Neural cell (in vitro differentiated cells): ENCODE measurements around the gene B3GALT6.

Experiments
- SMC3 ChIP-seq: fragments of 450-650 bp; conservative IDR thresholded peaks from 2 replicates; pipeline ENCODE4 v1.6.1; 2014; ENCODE audit warnings: antibody characterized with exemption, mild to moderate bottlenecking, moderate library complexity; ENCODE audit not compliant: poor library complexity
- TF ChIP-seq, protein P1 (sequence below): fragments of 450-650 bp; IDR thresholded peaks from 2 replicates; pipeline ENCODE4 v1.5.1; 2014; ENCODE audit warnings: antibody characterized with exemption, mild to moderate bottlenecking, moderate library complexity; ENCODE audit not compliant: poor library complexity, severe bottlenecking

DNA sequence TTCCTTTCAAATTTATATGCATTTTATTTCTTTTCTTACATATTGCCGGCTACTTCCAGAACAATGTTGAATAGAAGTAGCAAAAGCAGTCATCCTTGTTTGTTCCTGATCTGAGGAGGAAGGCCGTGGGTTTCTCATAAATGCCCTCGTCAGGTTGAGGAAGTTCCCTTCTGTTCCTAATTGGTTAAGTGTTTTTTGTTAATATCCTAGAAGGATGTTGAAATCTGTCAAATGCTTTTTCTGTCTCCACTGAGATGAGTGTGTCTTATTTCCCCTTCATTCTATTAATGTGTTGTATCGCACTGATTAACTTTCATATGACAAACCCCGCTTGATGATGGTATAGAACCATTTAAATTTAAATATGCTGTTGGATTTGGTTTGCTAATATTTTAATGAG lies 42.9 kb upstream of the B3GALT6 start:
- TF ChIP-seq SMC3 = no peak
- TF ChIP-seq, protein P1, sequence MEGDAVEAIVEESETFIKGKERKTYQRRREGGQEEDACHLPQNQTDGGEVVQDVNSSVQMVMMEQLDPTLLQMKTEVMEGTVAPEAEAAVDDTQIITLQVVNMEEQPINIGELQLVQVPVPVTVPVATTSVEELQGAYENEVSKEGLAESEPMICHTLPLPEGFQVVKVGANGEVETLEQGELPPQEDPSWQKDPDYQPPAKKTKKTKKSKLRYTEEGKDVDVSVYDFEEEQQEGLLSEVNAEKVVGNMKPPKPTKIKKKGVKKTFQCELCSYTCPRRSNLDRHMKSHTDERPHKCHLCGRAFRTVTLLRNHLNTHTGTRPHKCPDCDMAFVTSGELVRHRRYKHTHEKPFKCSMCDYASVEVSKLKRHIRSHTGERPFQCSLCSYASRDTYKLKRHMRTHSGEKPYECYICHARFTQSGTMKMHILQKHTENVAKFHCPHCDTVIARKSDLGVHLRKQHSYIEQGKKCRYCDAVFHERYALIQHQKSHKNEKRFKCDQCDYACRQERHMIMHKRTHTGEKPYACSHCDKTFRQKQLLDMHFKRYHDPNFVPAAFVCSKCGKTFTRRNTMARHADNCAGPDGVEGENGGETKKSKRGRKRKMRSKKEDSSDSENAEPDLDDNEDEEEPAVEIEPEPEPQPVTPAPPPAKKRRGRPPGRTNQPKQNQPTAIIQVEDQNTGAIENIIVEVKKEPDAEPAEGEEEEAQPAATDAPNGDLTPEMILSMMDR = no peak
